MCF 10A (cell line): Measurements from ENCODE around the gene CSNK1A1L. TPM values are rescaled to one million over a fixed set of nuclear protein-coding genes. Genes with fewer than 3 reads are reported as not detected.

Source experiments
- BruUV-seq: library from RNA; stranded (reverse); fragments of 400-500 nt; replicated peaks from 2 replicates; lab custom pipeline; 2021; lab: Mats Ljungman, UMichigan
- CTCF ChIA-PET: fragments of 300-600 bp; sonication (Branson Sonifier 250); formaldehyde crosslinking; extraction: SDS; loops from one replicate; lab custom pipeline; 2021; ENCODE audit warnings: antibody characterized with exemption, inconsistent platforms; lab: Yijun Ruan, JAX
- POLR2A ChIA-PET: fragments of 300-600, 350-650 bp; sonication (Branson Sonifier 250); formaldehyde crosslinking; extraction: SDS; loops from one replicate; lab custom pipeline; 2020; ENCODE audit warnings: antibody characterized with exemption, inconsistent platforms; lab: Yijun Ruan, JAX
- DNase-seq: peaks from one replicate; pipeline ENCODE4 v3.0.0-alpha.2; 2018; ENCODE audit not compliant: unreplicated experiment
- H3K27ac Mint-ChIP-seq: one replicate; pipeline ENCODE4 v1.8.0; 2022; ENCODE audit warnings: mild to moderate bottlenecking, low read depth, mixed read lengths; ENCODE audit not compliant: unreplicated experiment
- H3K27me3 Mint-ChIP-seq: one replicate; pipeline ENCODE4 v1.8.0; 2022; ENCODE audit warnings: mixed read lengths; ENCODE audit not compliant: insufficient read depth, unreplicated experiment
- H3K36me3 Mint-ChIP-seq: one replicate; pipeline ENCODE4 v1.8.0; 2022; ENCODE audit warnings: mild to moderate bottlenecking, moderate library complexity, mixed read lengths; ENCODE audit not compliant: insufficient read depth, unreplicated experiment
- H3K4me1 Mint-ChIP-seq: one replicate; pipeline ENCODE4 v1.8.0; 2022; ENCODE audit warnings: mixed read lengths; ENCODE audit not compliant: insufficient read depth, unreplicated experiment
- H3K4me3 Mint-ChIP-seq: one replicate; pipeline ENCODE4 v1.8.0; 2022; ENCODE audit warnings: mild to moderate bottlenecking, moderate library complexity, mixed read lengths; ENCODE audit not compliant: unreplicated experiment
- H3K9me3 Mint-ChIP-seq: one replicate; pipeline ENCODE4 v1.8.0; 2022; ENCODE audit warnings: mixed read lengths; ENCODE audit not compliant: unreplicated experiment
- intact Hi-C: fragments of 100-400 bp; cut with micrococcal nuclease; formaldehyde crosslinking; loops from 2 replicates; pipeline ENCODE4 v1.14.1; 2022
- total RNA-seq: library from RNA; stranded (reverse); gene quantifications from 2 replicates; pipeline ENCODE4 v1.2.3, GENCODE V29; 2022
- TF ChIP-seq, protein P1 (sequence below): fragments of 200-600 bp; IDR thresholded peaks from one replicate; pipeline ENCODE4 v1.8.0; 2022; ENCODE audit warnings: antibody characterized with exemption, mild to moderate bottlenecking; ENCODE audit not compliant: unreplicated experiment

Gene CSNK1A1L
- total RNA-seq, 1 experiment from 2014 or later: not detected

DNA sequence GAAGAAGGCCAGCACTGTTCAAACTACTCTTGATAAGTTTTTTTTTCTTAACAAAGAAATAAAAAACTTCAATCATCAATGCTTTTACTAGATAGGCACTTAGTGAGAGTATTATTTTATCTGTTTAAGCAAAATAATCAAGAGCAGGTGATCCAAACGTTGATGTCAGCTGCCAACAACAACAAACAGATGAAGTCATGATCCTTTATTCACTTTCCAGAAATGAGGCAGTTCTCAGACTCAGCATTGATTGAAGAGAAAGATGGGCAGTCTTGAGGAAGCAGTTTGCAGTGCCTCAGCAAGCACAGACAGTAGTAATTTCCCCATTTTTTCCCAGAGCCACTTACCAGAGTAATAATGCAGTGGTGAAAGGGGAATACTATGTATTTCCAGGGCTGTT lies 38.4 kb upstream of the CSNK1A1L start:
- no peak overlapping the region for H3K4me3 Mint-ChIP-seq
- no peaks in the 10 kb centered on the region for H3K36me3 Mint-ChIP-seq
- BruUV-seq: no TSS peak
- TF ChIP-seq, protein P1, sequence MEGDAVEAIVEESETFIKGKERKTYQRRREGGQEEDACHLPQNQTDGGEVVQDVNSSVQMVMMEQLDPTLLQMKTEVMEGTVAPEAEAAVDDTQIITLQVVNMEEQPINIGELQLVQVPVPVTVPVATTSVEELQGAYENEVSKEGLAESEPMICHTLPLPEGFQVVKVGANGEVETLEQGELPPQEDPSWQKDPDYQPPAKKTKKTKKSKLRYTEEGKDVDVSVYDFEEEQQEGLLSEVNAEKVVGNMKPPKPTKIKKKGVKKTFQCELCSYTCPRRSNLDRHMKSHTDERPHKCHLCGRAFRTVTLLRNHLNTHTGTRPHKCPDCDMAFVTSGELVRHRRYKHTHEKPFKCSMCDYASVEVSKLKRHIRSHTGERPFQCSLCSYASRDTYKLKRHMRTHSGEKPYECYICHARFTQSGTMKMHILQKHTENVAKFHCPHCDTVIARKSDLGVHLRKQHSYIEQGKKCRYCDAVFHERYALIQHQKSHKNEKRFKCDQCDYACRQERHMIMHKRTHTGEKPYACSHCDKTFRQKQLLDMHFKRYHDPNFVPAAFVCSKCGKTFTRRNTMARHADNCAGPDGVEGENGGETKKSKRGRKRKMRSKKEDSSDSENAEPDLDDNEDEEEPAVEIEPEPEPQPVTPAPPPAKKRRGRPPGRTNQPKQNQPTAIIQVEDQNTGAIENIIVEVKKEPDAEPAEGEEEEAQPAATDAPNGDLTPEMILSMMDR: no peak
- no peaks in the 10 kb centered on the region for H3K27me3 Mint-ChIP-seq
- H3K27ac Mint-ChIP-seq: no peak overlapping the region
- ChIA-PET POLR2A (no interaction called here), CTCF (no interaction called here)
- H3K9me3 Mint-ChIP-seq: peaks cover 7% of the 10 kb centered on the region
- peak; percentile 5 for DNase-seq
- intact Hi-C loops: no loop called here
- H3K4me1 Mint-ChIP-seq: peaks cover 10% of the 10 kb centered on the region

DNA sequence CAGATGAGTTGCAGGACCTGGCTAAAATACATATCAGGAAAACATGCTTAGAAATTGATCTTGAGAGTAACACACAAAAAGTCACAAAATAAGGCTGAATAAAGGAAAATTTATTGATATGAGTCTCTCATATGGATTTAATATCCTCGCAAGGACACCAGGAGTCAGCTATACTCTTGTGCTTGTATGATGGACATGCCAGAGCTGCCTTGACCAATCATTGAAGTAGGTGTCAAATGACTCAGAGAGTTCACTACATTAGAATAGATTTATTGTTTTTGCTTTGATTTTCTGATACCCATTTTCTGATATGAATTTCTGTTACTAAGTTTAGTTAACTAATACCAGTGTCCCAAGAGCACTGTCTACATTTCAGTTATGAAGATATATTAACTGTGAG lies 37.4 kb upstream of the CSNK1A1L start:
- H3K27me3 Mint-ChIP-seq: no peaks in the 10 kb centered on the region
- intact Hi-C loops: no loop called here
- no peak for DNase-seq
- POLR2A ChIA-PET: no interaction called here
- H3K27ac Mint-ChIP-seq: no peak overlapping the region
- TF ChIP-seq, protein P1: no peak
- peaks cover 7% of the 10 kb centered on the region for H3K9me3 Mint-ChIP-seq
- H3K4me3 Mint-ChIP-seq: no peak overlapping the region
- peaks cover 10% of the 10 kb centered on the region for H3K4me1 Mint-ChIP-seq
- BruUV-seq: no TSS peak
- no peaks in the 10 kb centered on the region for H3K36me3 Mint-ChIP-seq
- CTCF ChIA-PET: no interaction called here

DNA sequence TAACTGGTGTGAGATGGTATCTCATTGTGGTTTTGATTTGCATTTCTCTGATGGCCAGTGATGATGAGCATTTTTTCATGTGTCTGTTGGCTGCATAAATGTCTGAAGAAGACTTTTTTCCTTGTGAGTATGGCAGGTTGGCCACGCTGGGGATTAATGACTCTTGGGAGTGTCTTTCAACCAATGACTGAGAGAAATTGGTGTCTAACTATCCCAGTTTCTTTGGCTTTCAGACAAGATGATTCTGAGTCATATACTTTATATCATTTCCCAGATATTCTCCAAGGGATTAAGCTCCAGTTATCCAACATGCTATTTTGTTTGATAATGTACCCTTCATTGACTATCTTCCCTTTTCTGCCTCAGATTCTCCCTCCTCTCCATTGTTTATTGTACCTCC lies 35.5 kb upstream of the CSNK1A1L start:
- intact Hi-C loops: no loop called here
- H3K27ac Mint-ChIP-seq: no peak overlapping the region
- no peaks in the 10 kb centered on the region for H3K27me3 Mint-ChIP-seq
- H3K4me3 Mint-ChIP-seq: no peak overlapping the region
- CTCF ChIA-PET: no interaction called here
- H3K9me3 Mint-ChIP-seq: peaks cover 7% of the 10 kb centered on the region
- peaks cover 10% of the 10 kb centered on the region for H3K4me1 Mint-ChIP-seq
- POLR2A ChIA-PET: no interaction called here
- no TSS peak for BruUV-seq
- H3K36me3 Mint-ChIP-seq: no peaks in the 10 kb centered on the region
- DNase-seq: no peak
- TF ChIP-seq, protein P1: no peak

DNA sequence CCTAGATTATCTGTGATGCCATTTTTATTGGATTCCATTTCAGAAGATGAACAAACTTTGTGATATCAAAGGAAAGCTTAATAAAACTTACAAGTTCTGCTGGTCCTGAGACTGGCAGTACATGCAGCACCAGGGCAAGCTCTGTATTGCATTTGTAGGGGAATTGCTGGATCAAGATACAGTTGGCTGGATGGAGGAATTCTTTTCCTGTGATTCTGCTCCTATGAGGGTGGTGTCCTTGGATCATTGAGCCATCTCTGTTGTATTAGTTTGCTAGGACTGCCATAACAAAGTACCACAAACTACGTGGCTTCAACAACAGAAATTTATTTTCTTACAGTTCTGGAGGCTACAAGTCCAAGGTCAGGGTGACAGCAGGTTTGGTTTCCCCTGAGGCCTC lies 33.9 kb upstream of the CSNK1A1L start:
- Mint-ChIP-seq H3K4me3 (no peak overlapping the region), H3K9me3 (peaks cover 7% of the 10 kb centered on the region), H3K27me3 (no peaks in the 10 kb centered on the region), H3K27ac (no peak overlapping the region), H3K36me3 (no peaks in the 10 kb centered on the region), H3K4me1 (peaks cover 9% of the 10 kb centered on the region)
- intact Hi-C loops: no loop called here
- DNase-seq: no peak
- TF ChIP-seq, protein P1: no peak
- ChIA-PET CTCF (no interaction called here), POLR2A (no interaction called here)
- BruUV-seq: no TSS peak
